NCI-H2029 (cell line): Measurements from ENCODE around the gene WFDC1.

Experiments used
- DNase-seq: peaks from one replicate; lab custom pipeline; 2025; lab: John Stamatoyannopoulos, UW

WFDC1 gene, protein sequence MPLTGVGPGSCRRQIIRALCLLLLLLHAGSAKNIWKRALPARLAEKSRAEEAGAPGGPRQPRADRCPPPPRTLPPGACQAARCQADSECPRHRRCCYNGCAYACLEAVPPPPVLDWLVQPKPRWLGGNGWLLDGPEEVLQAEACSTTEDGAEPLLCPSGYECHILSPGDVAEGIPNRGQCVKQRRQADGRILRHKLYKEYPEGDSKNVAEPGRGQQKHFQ

DNA sequence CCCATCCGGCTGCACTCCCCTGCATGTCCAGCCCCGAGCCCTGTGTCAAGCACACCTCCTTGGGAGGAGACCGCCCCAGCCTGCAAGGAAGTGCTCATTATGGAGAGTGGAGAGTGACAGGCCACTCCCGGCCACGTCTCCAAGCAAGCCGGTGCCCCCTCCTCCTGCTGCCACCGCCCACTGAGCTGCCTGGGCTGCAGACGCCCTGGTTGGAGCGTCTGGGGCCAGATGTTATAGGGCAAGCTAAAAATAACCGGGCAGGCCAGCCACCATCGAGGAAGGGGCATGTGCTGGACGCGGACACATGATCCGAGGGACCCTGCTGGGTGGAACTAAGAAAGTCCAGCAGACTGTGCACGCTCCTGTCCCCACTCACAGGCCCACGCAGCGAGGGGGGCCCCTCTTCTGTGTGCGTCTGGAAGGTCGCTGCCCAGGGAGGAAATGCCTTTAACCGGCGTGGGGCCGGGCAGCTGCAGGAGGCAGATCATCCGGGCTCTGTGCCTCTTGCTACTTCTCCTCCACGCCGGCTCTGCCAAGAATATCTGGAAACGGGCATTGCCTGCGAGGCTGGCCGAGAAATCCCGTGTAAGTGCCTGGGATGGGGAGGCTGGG lies at the start of gene WFDC1:
TSS of gene WFDC1 (plus strand) at position 348 of the 612 bp plus-strand sequence. CDS start at position 442, 94 bp downstream.
- no peak for DNase-seq

- DNase-seq: no peak
These were observed 48.6 kb upstream of the WFDC1 start for GRCh38 chr16:84245956-84246678.

GRCh38 chr16:84246679-84247077 lies 48.0 kb upstream of the WFDC1 start:
- no peak for DNase-seq

- no peak for DNase-seq
These were observed 47.3 kb upstream of the WFDC1 start for GRCh38 chr16:84247331-84247730.

DNA sequence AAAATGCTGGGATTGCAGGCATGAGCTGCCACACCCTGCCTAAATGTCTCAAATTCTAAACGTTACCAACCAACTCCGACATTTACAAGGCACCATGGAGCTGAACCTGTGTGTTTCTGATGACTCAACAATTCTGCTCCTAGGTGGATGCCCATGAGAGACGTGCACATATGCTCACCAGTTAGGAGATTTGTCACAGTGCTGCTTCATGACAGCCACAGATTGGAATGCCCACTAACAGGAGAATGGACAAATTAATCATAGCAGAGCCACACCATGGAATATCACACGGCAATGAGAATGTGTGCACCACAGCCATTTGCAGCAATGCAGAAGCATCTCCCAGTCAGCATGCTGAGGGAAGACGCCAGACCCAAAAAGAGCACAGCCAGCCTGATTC lies 46.8 kb upstream of the WFDC1 start:
- DNase-seq: no peak

DNA sequence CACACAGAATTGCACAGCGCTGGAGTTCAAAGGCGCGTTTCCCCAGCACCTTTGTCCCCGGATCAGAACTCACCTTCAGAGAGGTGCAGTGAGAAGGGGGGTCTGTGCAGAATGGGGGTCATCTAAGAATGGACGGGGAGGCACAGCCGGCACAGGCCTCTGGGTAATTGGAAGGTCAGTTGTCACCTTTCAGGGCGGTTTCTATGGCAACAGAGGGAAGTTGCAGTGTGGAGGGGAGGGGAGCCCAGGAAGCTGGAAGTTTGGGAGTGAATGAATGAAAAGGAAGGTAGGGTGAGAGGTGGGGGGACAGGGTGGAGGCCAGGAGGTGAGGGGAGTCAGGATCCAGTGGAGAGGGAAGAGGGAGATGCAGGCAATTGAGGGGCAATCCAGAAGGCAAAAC lies 42.5 kb upstream of the WFDC1 start:
- DNase-seq: no peak

- DNase-seq: no peak
These were observed 41.5 kb upstream of the WFDC1 start for GRCh38 chr16:84253173-84253572.

DNA sequence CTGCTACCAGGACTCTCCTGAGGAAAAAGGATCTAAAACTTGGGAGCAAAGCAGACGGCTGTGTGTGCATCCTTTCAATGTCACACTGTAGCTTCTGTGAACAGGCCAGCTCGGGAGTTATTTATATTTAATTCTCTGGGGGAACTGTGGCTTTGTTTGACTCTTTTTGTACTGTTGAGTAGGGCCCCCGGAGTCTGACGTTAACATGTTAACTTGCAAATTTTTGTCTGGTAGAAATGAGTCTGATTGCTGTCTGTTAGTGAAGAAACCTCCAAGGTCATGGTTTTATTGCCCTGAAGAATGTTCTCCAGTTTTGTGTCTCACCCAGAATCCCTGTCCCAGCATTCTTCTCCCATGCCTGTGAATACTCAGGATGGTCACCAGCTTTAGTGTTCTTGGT lies 40.6 kb upstream of the WFDC1 start:
- DNase-seq: no peak

GRCh38 chr16:84255050-84255810 lies 39.4 kb upstream of the WFDC1 start:
- no peak for DNase-seq

- DNase-seq: no peak
These were observed 36.4 kb upstream of the WFDC1 start for GRCh38 chr16:84258266-84258665.

DNA sequence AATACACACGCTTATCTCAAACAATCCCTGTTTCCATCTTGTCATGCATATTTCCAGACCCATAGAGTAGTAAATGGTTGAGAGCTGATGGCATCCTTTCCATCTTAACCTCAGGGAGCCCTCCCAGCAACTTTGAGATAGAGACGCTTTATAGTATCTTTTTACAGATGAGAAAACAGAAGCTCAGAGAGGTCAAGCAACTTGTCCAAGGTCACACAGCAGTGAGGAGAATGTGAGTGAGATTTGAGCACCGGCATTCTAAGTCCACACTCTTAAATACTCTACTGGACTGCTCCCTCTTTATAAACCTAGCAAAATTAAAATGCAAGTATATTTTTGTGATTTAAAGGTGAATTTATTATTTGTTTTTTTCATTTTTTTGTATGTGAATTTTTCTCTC lies 35.0 kb upstream of the WFDC1 start:
- DNase-seq: no peak

DNA sequence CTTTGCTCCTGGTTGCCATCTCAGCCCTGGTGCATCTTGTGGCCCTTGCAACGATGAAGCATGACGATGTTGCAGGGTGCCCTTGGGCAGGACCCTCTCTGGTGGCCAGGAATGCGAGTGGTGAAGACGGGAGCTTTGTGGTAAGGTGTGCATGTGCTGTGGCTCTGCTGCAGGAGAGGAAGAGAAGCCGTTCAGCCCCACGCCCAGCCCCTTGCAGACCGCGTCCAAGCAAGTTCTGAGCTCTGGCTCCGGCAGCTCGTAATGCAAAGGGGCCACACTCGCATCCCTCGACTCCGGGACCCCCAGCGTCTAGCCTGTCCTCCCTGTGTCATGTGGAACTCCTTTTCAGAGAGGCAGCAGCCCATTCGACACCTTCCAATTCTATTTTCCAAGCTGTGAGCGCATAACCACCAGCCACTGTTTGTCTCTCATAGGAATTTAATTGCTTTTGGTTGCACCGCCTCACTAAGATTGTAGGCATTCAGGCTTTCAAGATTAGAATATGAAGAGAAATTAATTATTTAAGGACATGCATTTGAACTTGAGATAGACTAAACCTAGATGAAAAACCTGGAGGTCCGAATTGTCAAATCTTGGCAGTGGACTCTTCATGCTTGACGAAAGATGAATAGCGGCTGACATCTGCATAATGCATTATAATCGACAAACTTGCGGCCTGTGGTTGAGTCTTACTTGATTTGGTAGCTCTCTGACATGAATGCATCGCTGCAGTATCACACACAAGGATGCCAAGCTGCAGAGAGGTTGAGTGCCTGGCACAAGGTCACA lies 33.7 kb upstream of the WFDC1 start:
- no peak for DNase-seq

DNA sequence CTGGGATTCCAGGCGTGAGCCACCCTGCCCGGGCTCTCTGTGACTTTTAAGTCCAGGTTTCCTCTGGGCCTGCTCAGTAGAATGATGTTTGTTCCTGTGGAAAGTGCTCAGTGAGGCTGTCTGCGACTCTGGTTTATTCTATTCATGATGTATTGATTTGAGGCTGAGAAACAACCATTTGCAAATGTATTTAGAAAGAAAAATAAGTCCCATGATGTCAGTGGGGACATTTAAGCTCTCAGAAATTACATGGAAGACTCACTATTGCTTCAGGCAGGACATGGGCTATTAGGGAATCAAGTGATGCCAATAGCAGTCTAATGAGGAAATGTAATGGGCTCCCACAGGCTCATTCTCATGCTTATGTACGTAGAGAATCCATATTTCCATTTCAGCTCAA lies 32.6 kb upstream of the WFDC1 start:
- DNase-seq: no peak

DNA sequence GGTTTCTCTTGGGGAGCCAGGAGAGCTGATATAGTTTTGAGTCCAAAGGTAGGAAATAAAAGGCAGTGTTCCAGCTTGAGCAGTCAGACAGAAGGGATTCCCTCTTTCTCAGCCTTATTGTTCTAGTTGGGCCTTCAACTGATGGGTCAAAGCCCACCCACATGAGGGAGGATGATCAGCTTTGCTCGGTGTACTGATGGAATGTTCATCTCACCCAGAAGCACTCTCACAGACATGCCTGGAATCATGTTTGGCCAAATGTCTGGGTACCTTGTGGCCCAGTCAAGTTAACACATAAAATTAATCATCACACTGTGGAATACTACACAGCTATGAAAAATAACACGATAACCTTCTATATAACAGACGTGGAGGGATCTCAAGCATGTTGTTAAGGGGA lies 31.7 kb upstream of the WFDC1 start:
- no peak for DNase-seq

DNA sequence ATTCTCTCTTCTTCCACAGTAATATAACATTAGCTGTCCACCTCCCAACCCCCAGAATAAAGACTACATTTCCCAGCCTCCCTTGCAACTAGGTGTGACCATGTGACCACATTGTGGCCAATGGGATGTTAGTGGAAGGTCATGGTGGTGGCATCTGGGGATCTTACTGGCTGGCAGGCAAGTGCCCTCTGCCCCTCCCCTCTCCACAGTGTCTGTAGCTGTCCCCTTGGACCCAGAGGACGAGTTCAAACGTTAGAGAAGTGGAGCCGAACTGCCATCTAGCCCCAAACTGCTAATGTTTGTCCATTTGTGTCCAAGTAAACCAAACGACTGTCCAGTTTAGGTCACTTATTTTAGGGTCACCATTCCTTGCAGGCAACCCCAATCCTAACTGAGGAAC lies 28.2 kb upstream of the WFDC1 start:
- DNase-seq: no peak

DNA sequence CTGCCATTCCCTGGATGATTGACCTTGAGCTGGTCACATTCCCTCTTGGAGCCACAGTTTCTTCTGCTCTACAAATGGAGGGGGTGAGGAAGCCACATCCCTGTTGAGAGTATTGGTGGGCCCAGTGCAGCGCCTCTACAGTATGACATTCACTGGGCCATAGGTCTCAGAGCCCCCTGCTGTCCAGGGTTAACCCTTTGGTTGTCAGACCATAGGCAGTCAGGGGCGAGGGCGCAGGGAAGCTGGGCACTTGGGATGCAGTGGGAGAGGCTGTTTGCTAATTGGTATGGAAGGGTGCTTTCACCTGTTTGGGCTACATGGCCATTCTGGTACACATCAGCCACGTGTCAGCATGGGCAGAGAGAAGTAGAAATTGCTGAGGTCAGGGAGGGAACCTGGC lies 27.3 kb upstream of the WFDC1 start:
- no peak for DNase-seq

DNA sequence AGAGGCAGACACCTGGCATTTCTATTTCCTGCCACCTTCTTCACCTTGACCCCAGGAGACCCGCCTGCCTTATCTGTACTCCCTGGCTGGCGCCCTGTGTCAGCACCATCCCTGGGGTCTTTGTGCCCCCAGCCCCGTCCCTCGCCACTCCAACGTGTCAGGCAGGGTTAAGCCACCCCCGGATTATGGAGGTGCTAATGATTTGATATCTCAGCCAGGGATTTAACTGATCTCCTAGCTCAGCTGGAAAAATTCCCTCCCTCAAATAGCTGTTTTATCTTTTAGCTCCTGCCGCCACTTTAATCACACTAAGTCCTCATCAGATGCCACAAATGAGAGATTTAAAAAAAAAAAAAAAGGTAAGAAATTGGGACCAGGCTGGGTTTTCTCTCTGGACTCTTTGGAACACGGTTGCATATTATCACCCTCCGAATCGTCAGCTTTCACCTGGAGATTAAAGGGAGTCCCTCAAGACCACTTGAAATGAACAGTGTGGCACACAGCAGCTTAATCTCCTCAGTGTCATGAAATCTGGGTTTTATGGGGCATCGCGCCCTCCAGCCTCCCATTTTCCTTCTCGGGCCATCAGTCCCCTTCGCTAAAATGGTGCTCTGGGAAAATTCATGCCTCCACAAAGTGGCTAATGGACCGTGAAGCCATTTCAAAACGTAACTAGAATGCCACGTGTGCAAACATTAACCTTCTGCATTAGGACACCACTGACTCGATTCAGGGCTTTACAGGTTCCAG lies 26.2 kb upstream of the WFDC1 start:
- no peak for DNase-seq

- no peak for DNase-seq
These were observed 24.6 kb upstream of the WFDC1 start for GRCh38 chr16:84270071-84270470.

DNA sequence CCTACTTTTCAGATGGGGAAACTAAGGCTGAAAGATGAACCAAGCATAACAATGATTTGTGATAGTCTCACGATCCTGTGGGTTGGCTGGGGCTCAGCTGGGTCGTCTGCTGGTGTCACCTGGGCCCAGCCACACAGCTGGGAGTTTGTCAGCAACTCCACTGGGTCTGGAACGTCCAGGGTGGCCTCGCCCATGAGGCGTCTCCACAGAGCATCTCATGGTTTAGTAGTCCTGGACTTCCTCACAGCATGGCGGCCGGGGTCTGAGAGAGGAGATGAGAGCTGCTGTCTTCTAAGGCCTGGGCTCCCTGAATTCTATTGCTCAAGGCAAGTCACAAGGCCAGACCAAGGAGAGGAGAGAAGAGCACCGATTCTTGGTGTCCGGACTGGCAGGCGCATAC lies 24.1 kb upstream of the WFDC1 start:
- DNase-seq: no peak

DNA sequence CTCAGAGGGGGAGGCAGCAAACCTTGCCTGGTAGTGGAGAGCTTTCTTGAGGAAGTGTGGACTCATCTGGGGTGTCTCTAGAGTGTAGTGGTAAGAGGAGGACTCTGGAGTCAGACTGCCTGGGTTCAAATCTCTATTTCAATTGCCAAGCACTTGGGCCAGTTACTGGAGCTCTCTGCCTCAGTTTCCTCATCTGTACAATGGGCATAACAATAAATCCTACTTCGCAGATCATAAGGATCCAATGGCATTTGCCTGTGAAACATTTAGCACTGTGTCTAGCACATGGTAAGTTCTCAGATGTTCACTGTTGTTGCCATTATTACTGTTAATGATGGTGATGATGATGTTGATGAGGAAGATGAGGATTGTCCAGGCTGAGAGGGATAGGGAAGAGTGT lies 23.6 kb upstream of the WFDC1 start:
- no peak for DNase-seq

DNA sequence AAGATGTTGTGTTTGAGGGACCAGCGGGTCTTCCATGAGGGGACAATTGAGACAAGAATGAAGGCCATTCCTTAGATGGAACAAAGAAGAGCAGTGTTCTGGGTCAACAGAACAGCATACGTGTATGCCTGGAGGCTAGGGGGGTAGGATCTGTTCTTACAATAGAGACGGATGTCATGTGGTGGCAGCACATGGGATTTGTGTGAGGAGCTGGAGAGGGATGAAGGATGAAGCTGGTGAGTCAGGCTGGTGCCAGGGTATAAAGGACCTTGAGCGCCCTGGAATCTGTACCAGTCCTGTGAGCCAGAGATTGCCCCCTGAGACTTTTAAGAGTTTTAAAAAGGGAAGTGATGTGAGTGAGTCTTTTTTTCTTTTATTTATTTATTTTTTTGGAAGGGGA lies 22.8 kb upstream of the WFDC1 start:
- DNase-seq: no peak
